Naive thymus-derived CD8-positive, alpha-beta T cell (primary cell): ENCODE results near the gene KRT8. TPM values are rescaled to one million over a fixed set of nuclear protein-coding genes. Genes with fewer than 3 reads are reported as not detected.

ENCODE experiments used
- ATAC-seq, 2 donors: fragments of 150-1000 bp; cut with Tn5 transposase in 1 of 2; sonication (Bioruptor Pico), chemical (Tn5 transposase) in 1 of 2; 1 replicate in 1 of 2; 2 replicates in 1 of 2; pipeline ENCODE4 v1.10.0; 2021; ENCODE audit warnings: mild to moderate bottlenecking in 2 of 2, moderate library complexity in 2 of 2
- POLR2A ChIA-PET: fragments of 350-600 bp; sonication (Branson Sonifier 250); formaldehyde crosslinking; loops from one replicate; lab custom pipeline; 2021; ENCODE audit warnings: antibody characterized with exemption; lab: Charles Lee
- DNase-seq, 10 donors: peaks; one replicate each; pipeline versions ENCODE4 v3.0.0 to v3.0.0-alpha.2; 2020 to 2022
- H3K27ac Mint-ChIP-seq, 10 donors: one replicate each; pipeline ENCODE4 v1.8.0; 2020 to 2022; ENCODE audit warnings: mild to moderate bottlenecking in 10 of 10, mixed read lengths in 10 of 10, moderate library complexity in 4 of 10, inconsistent platforms in 1 of 10
- H3K27me3 Mint-ChIP-seq, 5 donors: one replicate each; pipeline ENCODE4 v1.8.0; 2021 to 2022; ENCODE audit warnings: mixed read lengths in 5 of 5
- H3K36me3 Mint-ChIP-seq, 3 donors: one replicate each; pipeline ENCODE4 v1.8.0; 2020 to 2022; ENCODE audit warnings: mixed read lengths in 3 of 3, mild to moderate bottlenecking in 2 of 3, inconsistent platforms in 1 of 3
- H3K4me1 Mint-ChIP-seq, 4 donors: one replicate each; pipeline ENCODE4 v1.8.0; 2021 to 2022; ENCODE audit warnings: mixed read lengths in 4 of 4
- H3K4me3 Mint-ChIP-seq, 10 donors: one replicate each; pipeline ENCODE4 v1.8.0; 2020 to 2022; ENCODE audit warnings: mild to moderate bottlenecking in 10 of 10, mixed read lengths in 10 of 10, moderate library complexity in 6 of 10, inconsistent platforms in 1 of 10
- H3K9me3 Mint-ChIP-seq, 9 donors: one replicate each; pipeline ENCODE4 v1.8.0; 2020 to 2022; ENCODE audit warnings: mixed read lengths in 9 of 9, mild to moderate bottlenecking in 3 of 9, inconsistent platforms in 1 of 9, moderate library complexity in 1 of 9
- polyA plus RNA-seq, 3 donors: library from polyadenylated mRNA; unstranded; fragments of 300-500 nt; fragmentation: Illumina TruSeq; gene quantifications; one replicate each; pipeline ENCODE4 v1.2.3, GENCODE V29; 2021
- total RNA-seq, 8 experiments: library from RNA in 2 of 8; stranded (reverse) in 2 of 8; gene quantifications; one replicate each; pipeline ENCODE4 v1.2.3 and lab custom pipeline; 2021 to 2026

The KRT8 gene
- total and polyA plus RNA-seq, 5 experiments from 2014 or later, result 0.52 to 0.66 TPM; not detected in 3

DNA sequence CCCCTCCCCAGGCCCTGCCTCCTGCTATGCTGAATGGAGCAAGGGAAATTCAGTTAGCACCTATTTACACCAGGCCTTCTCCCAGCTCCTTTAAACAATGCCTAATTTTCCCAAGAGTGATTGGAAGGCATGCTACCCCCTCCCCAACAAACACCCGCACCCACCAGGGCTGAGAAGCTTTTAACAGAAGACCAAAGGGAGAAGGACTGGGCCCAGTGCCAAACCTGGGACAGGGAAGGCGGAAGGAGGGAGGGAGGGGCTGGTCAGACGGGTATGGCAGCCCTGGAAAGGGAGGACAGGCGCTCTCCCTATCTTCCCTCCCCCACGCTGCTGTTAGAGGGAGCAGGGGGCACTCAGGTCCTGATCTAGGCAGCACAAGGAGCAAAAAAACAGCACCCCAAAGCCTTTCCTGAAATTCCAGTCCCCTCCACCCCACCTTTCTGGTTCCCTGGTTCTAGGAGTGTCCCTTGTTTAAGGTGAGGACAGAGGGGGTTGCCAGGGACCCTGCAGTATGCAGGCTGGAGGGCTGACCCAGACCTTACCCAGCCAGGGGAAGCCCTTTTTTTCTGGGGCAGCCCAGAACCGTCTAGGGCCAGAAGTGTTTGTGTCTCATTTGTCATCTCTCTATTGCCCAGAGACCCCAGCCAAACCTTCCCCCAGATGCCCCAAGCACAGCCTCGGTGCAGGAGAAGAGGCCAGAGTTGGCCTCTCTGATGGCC lies 2.4 kb upstream of the KRT8 start:
- POLR2A ChIA-PET, result no interaction called here
- no peak for ATAC-seq
- Mint-ChIP-seq H3K36me3 (no peaks in the 10 kb centered on the region), H3K27me3 (peaks cover 0 to 4% (median 0%) of the 10 kb centered on the region in 5 donors), H3K4me1 (peaks cover 8 to 27% (median 20%) of the 10 kb centered on the region in 4 donors), H3K4me3 (no peak overlapping the region), H3K9me3 (no peaks in the 10 kb centered on the region), H3K27ac (peak overlapping the region in 4 of 10 donors; percentile 9 to 62 (median 44))
- DNase-seq, result no peak

DNA sequence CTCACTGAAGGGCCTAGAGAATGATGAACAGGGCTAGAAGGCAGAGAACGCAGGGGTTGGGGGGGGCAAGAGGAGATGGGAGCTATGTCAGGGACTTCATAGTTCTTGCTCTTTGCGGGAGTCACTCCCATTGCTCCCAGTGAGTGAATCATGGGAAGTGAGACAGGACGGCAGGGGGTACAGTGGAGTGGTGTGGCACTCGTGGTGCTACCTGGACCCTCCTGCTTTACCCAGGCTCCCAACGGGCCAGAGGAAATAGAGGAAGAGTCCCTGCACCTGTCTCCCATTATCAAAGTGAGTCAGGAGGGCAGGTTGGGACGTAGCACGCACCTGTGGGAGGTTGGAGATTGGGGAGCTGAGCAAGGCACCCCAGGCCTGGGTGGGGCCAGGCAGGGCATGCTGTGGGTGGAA lies 1.3 kb upstream of the KRT8 start:
- peaks cover 0 to 4% (median 0%) of the 10 kb centered on the region in 5 donors for H3K27me3 Mint-ChIP-seq
- H3K4me3 Mint-ChIP-seq, result no peak overlapping the region
- H3K9me3 Mint-ChIP-seq, result no peaks in the 10 kb centered on the region
- no peaks in the 10 kb centered on the region for H3K36me3 Mint-ChIP-seq
- no peak for ATAC-seq
- POLR2A ChIA-PET, result no interaction called here
- peaks cover 8 to 27% (median 21%) of the 10 kb centered on the region in 4 donors for H3K4me1 Mint-ChIP-seq
- H3K27ac Mint-ChIP-seq, result peak overlapping the region in 4 of 10 donors; percentile 22 to 46 (median 36)
- DNase-seq, result no peak

DNA sequence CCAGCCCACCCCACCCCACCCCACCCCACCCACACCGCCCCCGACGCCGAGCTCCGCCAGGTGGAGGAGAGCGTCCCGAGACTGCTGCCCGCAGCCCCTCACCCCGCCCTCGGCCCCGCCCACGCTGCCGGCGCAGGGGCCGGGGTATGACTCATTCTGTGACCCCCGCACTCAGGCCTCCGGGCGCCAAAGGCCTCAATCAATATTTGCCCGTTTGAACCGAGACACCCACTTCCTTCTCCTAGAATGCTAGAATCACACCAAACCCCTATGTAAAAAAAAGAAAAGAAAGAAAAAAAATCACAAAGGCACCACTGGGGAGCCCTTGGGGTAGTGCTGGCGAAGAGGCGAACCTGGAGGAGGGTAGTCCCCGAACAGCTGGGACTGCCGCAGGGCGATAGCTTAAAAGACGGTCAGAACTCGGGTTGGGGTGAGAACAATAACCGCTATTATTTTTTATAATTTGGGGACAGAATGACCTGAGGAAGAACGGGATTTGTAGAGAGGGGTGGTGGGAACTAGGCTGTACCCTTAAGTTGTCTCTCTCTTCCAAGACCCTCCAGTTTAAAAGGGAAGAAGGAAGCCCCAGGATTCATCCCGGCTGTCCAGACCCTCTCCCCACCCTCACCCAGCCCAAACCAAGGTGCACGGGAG lies 894 bp downstream of the KRT8 start:
- H3K9me3 Mint-ChIP-seq, result no peaks in the 10 kb centered on the region
- no peaks in the 10 kb centered on the region for H3K36me3 Mint-ChIP-seq
- H3K27me3 Mint-ChIP-seq, result peaks cover 0 to 2% (median 0%) of the 10 kb centered on the region in 5 donors
- peak overlapping the region; percentile 65 to 83 (median 78) for H3K4me3 Mint-ChIP-seq
- H3K4me1 Mint-ChIP-seq, result peaks cover 8 to 27% (median 20%) of the 10 kb centered on the region in 4 donors
- peak; percentile 60 to 71 for ATAC-seq
- H3K27ac Mint-ChIP-seq, result peak overlapping the region; percentile 2 to 90 (median 76)
- POLR2A ChIA-PET, result no interaction called here
- peak in 8 of 10 donors; percentile 13 to 51 (median 28) for DNase-seq

DNA sequence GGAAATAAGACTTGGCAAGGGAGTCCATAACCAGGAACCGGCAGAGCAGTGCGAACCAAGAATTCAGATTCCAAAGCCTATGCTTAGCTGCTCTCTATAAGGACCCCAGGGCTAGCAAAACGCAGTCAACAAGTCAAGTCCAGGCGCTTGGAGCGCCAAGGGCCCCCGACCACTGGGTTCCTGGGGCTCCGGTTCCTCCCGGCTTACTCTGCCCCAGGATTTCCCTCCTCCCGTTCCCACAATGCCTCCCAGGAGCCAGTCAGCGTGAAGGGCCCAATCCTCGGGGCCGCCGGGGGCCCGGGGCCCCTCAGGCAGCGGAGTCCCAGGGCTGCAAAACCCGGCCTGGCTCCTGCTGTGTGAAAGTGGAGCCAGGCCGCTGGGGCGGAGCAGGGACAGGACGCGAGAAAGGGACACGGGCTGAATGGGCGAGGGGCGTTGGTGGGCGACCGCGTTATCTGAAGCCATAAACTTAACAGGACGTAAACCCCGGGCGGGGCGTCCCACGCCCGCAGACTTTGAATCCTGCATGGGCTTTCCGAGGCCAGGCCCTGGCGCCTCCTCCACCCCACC lies 1.5 kb downstream of the KRT8 start:
- ATAC-seq (peak; percentile 92 to 94), DNase-seq (peak; percentile 27 to 81 (median 58))
- peaks cover 0 to under 1% (median 0%) of the 10 kb centered on the region in 5 donors for H3K27me3 Mint-ChIP-seq
- POLR2A ChIA-PET, result no interaction called here
- H3K36me3 Mint-ChIP-seq, result no peaks in the 10 kb centered on the region
- H3K4me1 Mint-ChIP-seq, result peaks cover 7 to 23% (median 17%) of the 10 kb centered on the region in 4 donors
- no peaks in the 10 kb centered on the region for H3K9me3 Mint-ChIP-seq
- peak overlapping the region; percentile 50 to 79 (median 65) for H3K4me3 Mint-ChIP-seq
- peak overlapping the region in 8 of 10 donors; percentile 21 to 87 (median 56) for H3K27ac Mint-ChIP-seq

DNA sequence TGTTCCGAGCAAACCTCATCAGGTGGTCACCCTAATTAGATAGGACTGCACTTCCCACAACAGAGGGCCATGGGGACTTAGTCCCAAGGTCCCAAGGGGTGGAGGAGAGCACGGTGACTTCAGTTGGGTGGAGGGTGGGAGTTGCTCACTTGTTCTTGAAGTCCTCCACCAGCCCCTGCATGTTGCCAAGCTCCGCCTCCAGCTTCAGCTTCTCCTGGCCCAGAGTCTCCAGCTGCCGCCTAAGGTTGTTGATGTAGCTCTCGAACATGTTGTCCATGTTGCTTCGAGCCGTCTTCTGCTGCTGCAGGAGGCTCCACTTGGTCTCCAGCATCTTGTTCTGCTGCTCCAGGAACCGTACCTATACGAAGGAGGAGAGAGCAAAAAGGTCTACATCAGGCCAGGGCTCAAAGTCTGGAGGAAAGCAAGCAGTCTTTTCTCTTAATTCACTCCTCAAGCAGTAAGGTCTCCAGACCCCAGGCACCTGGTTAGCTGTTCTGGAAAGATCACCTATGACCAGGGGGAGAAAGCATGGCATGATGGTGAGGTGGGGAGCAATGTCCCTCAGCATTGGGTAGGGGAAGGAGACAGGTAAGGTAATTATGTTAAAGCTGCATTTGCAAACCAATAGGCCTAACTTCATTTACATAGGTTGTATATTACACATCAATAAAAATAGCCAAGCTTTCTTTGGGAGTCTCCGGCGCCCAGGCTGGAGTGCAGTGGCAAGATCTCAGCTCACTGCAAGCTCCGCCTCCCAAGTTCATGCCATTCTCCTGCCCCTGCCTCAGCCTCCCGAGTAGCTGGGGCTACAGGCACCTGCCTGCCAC lies 2.9 kb downstream of the KRT8 start:
- Mint-ChIP-seq H3K27ac (peak overlapping the region in 2 of 10 donors; percentile 56 to 63), H3K4me3 (peak overlapping the region in 2 of 10 donors; percentile 4 to 5), H3K27me3 (no peaks in the 10 kb centered on the region), H3K9me3 (no peaks in the 10 kb centered on the region), H3K4me1 (peaks cover 6 to 14% (median 10%) of the 10 kb centered on the region in 4 donors), H3K36me3 (no peaks in the 10 kb centered on the region)
- no peak for ATAC-seq
- POLR2A ChIA-PET, result interaction anchor here (1.3 kb wide), 1 partner anchor 8 kb away, joined by 3 read pairs; no protein-coding TSS in a partner anchor
- peak in 1 of 10 donors; percentile 31 for DNase-seq

DNA sequence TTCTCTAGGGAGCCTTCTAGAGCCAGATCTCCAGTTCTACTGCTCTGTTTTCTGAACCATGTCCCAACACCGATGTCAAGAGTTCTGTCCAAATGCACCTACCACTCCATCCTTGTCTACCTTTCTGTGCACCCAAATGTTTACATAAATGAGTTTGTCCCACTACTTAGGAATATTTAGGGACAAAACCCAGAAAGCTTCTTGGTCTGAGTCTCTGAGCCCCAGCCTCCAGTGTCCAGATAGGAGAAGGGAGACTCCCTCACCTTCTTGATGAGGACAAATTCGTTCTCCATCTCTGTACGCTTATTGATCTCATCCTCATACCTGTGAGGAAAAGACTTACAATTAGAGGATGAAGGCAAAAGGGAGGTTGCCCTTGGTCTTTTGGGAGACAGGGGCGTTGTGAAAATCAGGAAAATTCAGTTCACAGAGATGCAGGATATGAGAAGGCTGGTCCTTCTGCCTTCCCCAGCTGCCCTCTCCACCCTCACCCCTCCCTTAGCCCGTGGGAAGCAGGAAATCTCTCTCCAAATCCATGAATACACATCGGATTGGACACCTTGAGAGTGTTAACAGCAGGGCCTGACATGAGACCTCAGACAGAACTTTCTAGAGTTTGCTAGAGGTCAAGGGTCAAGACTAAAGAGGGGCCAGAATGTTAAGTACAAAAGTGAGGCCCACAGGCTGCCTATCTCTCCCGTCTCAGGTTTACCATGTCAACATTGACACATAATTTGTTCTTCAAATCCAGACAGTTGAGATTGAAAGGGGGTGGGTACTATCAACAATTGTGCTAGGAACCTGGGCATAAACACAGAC lies 3.8 kb downstream of the KRT8 start:
- ATAC-seq (no peak), DNase-seq (peak in 1 of 10 donors; percentile 8)
- no peak overlapping the region for H3K4me3 Mint-ChIP-seq
- H3K9me3 Mint-ChIP-seq, result no peaks in the 10 kb centered on the region
- H3K27me3 Mint-ChIP-seq, result no peaks in the 10 kb centered on the region
- POLR2A ChIA-PET, result interaction anchor here (1.3 kb wide), 1 partner anchor 9 kb away, joined by 3 read pairs; no protein-coding TSS in a partner anchor
- no peaks in the 10 kb centered on the region for H3K36me3 Mint-ChIP-seq
- peaks cover 3 to 13% (median 8%) of the 10 kb centered on the region in 4 donors for H3K4me1 Mint-ChIP-seq
- peak overlapping the region in 2 of 10 donors; percentile 12 to 61 for H3K27ac Mint-ChIP-seq

DNA sequence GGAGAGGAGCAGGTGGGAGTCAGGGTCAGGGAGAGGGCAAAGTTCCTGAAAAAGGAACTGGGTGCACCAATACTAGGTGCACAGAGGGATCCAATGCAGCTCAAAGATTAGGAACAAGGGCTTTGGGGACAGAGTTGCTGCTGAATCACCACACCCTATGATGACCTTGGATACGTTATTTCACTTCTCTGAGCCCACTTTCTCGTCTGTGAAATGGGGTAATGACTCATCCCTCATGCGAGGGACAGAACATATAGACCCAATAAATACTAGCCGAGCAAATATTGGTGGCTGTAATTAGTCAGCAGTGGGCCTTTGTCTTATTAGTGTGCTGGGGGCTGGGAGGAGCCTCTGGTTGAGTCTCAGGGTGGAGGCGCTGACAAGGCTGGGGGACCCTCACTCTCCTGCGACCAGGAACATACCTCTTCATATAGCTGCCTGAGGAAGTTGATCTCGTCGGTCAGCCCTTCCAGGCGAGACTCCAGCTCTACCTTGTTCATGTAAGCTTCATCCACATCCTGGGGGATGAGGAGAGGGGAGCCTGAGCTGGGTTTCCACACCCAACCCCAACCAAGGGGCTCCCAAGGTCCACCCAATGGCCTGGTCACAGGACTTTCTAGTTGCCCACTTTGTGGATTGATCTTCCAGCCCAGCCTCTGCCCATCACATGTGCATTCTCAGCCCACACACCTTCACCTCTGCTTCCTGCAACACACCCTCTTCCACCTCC lies 4.5 kb downstream of the KRT8 start:
- Mint-ChIP-seq H3K27ac (peak overlapping the region in 3 of 10 donors; percentile 12 to 61 (median 27)), H3K36me3 (no peaks in the 10 kb centered on the region), H3K4me3 (no peak overlapping the region), H3K27me3 (no peaks in the 10 kb centered on the region), H3K9me3 (no peaks in the 10 kb centered on the region), H3K4me1 (peaks cover 2 to 13% (median 8%) of the 10 kb centered on the region in 4 donors)
- POLR2A ChIA-PET, result interaction anchor here (0.5 to 1.3 kb wide), 2 partner anchors 10 to 636 kb away, joined by 3 read pairs; no protein-coding TSS in a partner anchor
- no peak for ATAC-seq
- DNase-seq, result peak in 1 of 10 donors; percentile 59

DNA sequence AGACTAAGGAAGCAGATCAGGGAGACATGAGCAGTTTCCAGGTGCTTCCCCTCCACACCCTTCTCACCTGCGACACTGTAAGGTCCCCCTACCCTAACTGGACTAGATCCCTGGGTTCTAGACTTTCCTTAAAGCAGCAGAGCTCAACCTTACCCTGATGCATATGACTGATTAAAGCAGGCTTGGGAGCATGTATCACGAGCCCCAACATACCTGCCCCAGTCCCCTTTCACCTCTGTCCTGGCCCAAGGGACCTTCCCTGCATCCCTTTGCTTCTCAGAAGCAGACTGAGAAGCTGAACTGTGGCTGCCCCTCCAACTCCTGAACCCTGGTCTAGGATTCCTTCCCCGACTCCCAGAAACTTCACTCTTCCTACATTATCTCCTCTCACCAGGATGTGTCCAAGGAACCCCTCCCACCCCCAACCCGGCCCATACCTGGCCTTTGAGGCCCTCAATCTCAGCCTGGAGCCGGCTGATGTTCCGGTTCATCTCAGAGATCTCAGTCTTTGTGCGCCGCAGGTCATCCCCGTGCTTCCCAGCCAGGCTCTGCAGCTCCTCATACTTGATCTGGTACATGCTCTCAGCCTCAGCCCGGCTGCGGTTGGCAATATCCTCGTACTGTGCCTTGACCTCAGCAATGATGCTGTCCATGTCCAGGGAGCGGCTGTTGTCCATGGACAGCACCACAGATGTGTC lies 5.4 kb downstream of the KRT8 start:
- Mint-ChIP-seq H3K9me3 (no peaks in the 10 kb centered on the region), H3K36me3 (no peaks in the 10 kb centered on the region), H3K27ac (no peak overlapping the region), H3K27me3 (no peaks in the 10 kb centered on the region), H3K4me3 (no peak overlapping the region), H3K4me1 (peaks cover 2 to 13% (median 7%) of the 10 kb centered on the region in 4 donors)
- DNase-seq (peak in 1 of 10 donors; percentile 7), ATAC-seq (no peak)
- POLR2A ChIA-PET, result no interaction called here

DNA sequence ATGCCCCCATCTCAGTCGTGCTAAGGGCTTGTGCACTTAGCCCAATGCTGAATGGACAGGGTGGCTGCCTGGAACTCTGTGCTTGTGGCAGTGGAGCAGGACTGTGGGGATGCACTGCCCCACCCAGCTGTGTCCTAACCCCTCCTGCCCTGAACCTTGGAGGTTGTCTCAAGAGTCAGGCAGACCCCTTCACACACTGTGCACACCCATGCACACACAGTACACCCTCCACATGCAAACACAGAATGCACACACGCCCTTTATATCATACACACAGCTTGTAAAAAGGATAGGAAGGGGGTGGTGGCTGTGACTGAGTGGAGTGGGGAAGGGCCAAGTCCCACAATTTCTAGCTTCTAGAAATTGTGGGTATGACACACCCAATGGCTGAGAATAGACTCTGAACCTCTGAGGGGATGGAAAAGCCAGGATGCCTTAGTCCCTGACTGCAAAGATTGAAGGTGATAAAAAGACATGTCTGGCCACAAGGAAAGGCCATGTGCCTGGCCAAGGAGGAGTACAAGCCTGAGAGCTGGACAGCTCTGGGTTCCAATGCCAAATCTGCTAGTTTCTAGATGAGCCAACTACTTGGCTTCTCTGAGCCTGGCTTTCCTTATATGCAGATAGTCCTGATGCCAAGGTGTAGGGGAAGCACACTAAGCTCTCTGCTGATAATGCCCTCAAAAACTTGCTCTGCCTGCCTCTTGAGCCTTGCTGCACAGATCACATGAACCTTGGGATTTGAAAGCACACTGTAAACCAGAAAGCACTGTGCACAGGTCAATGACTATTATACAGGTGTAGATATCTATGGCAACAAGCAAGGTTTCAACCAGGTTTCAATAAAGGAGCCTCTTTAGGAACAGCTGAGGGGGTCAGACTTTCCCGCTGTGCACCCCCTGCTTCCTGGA lies 8.4 kb downstream of the KRT8 start:
- H3K27ac Mint-ChIP-seq, result peak overlapping the region in 2 of 10 donors; percentile 32 to 43
- peaks cover 0 to 7% (median 0%) of the 10 kb centered on the region in 5 donors for H3K27me3 Mint-ChIP-seq
- H3K36me3 Mint-ChIP-seq, result no peaks in the 10 kb centered on the region
- DNase-seq, result peak in 1 of 10 donors; percentile 14
- no peaks in the 10 kb centered on the region for H3K4me1 Mint-ChIP-seq
- ATAC-seq, result no peak
- H3K9me3 Mint-ChIP-seq, result no peaks in the 10 kb centered on the region
- POLR2A ChIA-PET, result no interaction called here
- H3K4me3 Mint-ChIP-seq, result no peak overlapping the region

DNA sequence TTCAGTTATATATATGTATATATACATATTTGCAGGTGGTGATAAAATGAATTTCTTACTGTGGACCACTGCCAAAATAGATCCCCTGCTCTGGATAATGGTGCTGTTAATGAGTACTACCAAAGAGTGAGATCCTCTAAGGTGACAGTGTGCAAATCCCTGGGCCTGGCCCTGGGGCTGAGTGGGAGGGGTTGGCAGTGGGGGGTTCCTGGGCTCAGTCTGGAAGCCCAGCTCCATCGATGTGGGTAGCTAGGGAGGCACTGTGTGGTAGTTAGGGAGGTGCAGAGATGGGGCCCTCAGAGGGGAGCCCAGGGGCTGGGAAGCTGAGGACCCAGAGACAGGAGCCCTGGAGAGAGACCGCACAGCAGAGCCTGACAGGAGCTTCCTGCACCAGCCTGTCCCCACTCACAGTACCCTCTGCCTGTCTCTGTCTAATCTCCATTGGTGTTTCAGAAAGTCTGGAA lies 9.1 kb downstream of the KRT8 start:
- Mint-ChIP-seq H3K4me3 (no peak overlapping the region), H3K4me1 (no peaks in the 10 kb centered on the region), H3K9me3 (no peaks in the 10 kb centered on the region), H3K27me3 (peaks cover 0 to 7% (median 0%) of the 10 kb centered on the region in 5 donors), H3K27ac (no peak overlapping the region), H3K36me3 (no peaks in the 10 kb centered on the region)
- POLR2A ChIA-PET, result no interaction called here
- ATAC-seq (no peak), DNase-seq (peak in 1 of 10 donors; percentile 0)
